Frontal cortex (tissue), 4 donors: ENCODE measurements around the gene FBXW11. TPM values are rescaled to one million over a fixed set of nuclear protein-coding genes. Genes with fewer than 3 reads are reported as not detected.
"Not testable (repeated sequence)": the region's sequence is repeated elsewhere in the genome, so short reads cannot be mapped to it uniquely, and the experiment has no call there.

ENCODE experiments used
- DNase-seq, 2 donors: peaks; one replicate each; pipeline ENCODE4 v3.0.0; 2012; ENCODE audit warnings: low spot score in 2 of 2
- FAIRE-seq: peaks from 2 replicates; lab custom pipeline; 2012; peaks lifted over from hg19 to GRCh38; lab: Jason Lieb, UNC
- total RNA-seq: library from RNA; depleted of rRNA; stranded (reverse); fragments of >200 nt; gene quantifications from one replicate; pipeline ENCODE4 v1.2.3, GENCODE V29; 2014
- donor health status: control.
- donor health status: control.
- donor health status: control.

The FBXW11 gene
- total RNA-seq, 1 donor from 2014 or later: 159 TPM

- FAIRE-seq (no peak), DNase-seq (no peak)
Measured at GRCh38 chr5:171927345-171927941, 79.0 kb downstream of the FBXW11 start.

GRCh38 chr5:171926311-171926710 lies 80.1 kb downstream of the FBXW11 start:
- FAIRE-seq: no peak
- DNase-seq: no peak

GRCh38 chr5:171924493-171925122 lies 81.8 kb downstream of the FBXW11 start:
- FAIRE-seq: no peak
- DNase-seq: no peak

- DNase-seq: no peak
- no peak for FAIRE-seq
Measured at GRCh38 chr5:171920765-171921391, 85.6 kb downstream of the FBXW11 start.

- not testable (repeated sequence) for DNase-seq, FAIRE-seq
Measured at GRCh38 chr5:171915700-171916099, 90.7 kb downstream of the FBXW11 start.

GRCh38 chr5:171914726-171915338 lies 91.6 kb downstream of the FBXW11 start:
- FAIRE-seq (no peak), DNase-seq (no peak)

- DNase-seq (no peak), FAIRE-seq (no peak)
Measured at GRCh38 chr5:171913987-171914273, 92.5 kb downstream of the FBXW11 start.

- FAIRE-seq: no peak
- no peak for DNase-seq
Measured at GRCh38 chr5:171911152-171911551, 95.3 kb downstream of the FBXW11 start.

- FAIRE-seq: no peak
Measured at GRCh38 chr5:171908638-171909037, 97.8 kb downstream of the FBXW11 start.

GRCh38 chr5:171907725-171908343 lies 98.6 kb downstream of the FBXW11 start:
- FAIRE-seq (no peak), DNase-seq (peak in 1 of 2 donors; percentile 18)

More at GRCh38 chr5:171908638-171909037, 97.8 kb downstream of the FBXW11 start:
- DNase-seq: no peak

- DNase-seq (no peak), FAIRE-seq (no peak)
Measured at GRCh38 chr5:171906703-171907590, 99.5 kb downstream of the FBXW11 start.

- FAIRE-seq: no peak
- no peak for DNase-seq
Measured at GRCh38 chr5:171906066-171906570, 100.3 kb downstream of the FBXW11 start.

- DNase-seq (no peak), FAIRE-seq (no peak)
Measured at GRCh38 chr5:171904886-171905285, 101.6 kb downstream of the FBXW11 start.

GRCh38 chr5:171901764-171902163 lies 104.7 kb downstream of the FBXW11 start:
- no peak for FAIRE-seq
- DNase-seq: no peak

- DNase-seq (no peak), FAIRE-seq (no peak)
Measured at GRCh38 chr5:171899792-171900191, 106.6 kb downstream of the FBXW11 start.

GRCh38 chr5:171898879-171899278 lies 107.6 kb downstream of the FBXW11 start:
- DNase-seq (no peak), FAIRE-seq (no peak)

- FAIRE-seq (no peak), DNase-seq (no peak)
Measured at GRCh38 chr5:171898386-171898785, 108.1 kb downstream of the FBXW11 start.

- DNase-seq (no peak), FAIRE-seq (no peak)
Measured at GRCh38 chr5:171897231-171897630, 109.2 kb downstream of the FBXW11 start.

GRCh38 chr5:171895081-171895480 lies 111.4 kb downstream of the FBXW11 start:
- FAIRE-seq (no peak), DNase-seq (no peak)
